Kidney epithelial cell (primary cell): ENCODE measurements around the gene SLC6A9. TPM values are rescaled to one million over a fixed set of nuclear protein-coding genes. Genes with fewer than 3 reads are reported as not detected.

Experiments used
- DNase-seq: peaks from one replicate; pipeline ENCODE4 v3.0.0-alpha.2; 2010; ENCODE audit warnings: low read depth
- H3K27me3 ChIP-seq: 2 replicates; pipeline ENCODE4 v1.6.0; 2011; ENCODE audit warnings: low read length; ENCODE audit not compliant: control insufficient read depth, insufficient read depth
- H3K36me3 ChIP-seq: 2 replicates; pipeline ENCODE4 v1.5.1; 2011; ENCODE audit warnings: low read length; ENCODE audit not compliant: control insufficient read depth, insufficient read depth
- H3K4me3 ChIP-seq: 2 replicates; pipeline ENCODE4 v1.5.1; 2011; ENCODE audit warnings: low read depth, mild to moderate bottlenecking, control low read depth, low read length
- CTCF ChIP-seq: IDR thresholded peaks from 2 replicates; pipeline ENCODE4 v1.5.1; 2011; ENCODE audit warnings: mild to moderate bottlenecking, moderate library complexity, low read length, control low read depth, inconsistent platforms; ENCODE audit not compliant: insufficient read depth, poor library complexity, severe bottlenecking
- total RNA-seq: library from RNA; depleted of rRNA; stranded (reverse); fragments of >200 nt; gene quantifications from 2 replicates; pipeline ENCODE4 v1.2.3, GENCODE V29; 2015

SLC6A9 gene
- total RNA-seq, 1 donor from 2014 or later = 22.4 TPM

GRCh38 chr1:43980255-43981134, 50.8 kb downstream of the SLC6A9 start:
- TF ChIP-seq CTCF = no peak
- Histone ChIP-seq H3K36me3 (peaks cover 6% of the 10 kb centered on the region), H3K27me3 (no peaks in the 10 kb centered on the region), H3K4me3 (peak overlapping the region; percentile 57)
- DNase-seq = no peak

GRCh38 chr1:43979528-43980254, 51.6 kb downstream of the SLC6A9 start:
- no peak for DNase-seq
- Histone ChIP-seq H3K36me3 (peaks cover 6% of the 10 kb centered on the region), H3K4me3 (peak overlapping the region; percentile 57), H3K27me3 (no peaks in the 10 kb centered on the region)
- TF ChIP-seq CTCF = no peak

- Histone ChIP-seq H3K27me3 (no peaks in the 10 kb centered on the region), H3K36me3 (peaks cover 4% of the 10 kb centered on the region), H3K4me3 (peak overlapping the region; percentile 57)
- no peak for TF ChIP-seq CTCF
- DNase-seq = no peak
Measured at GRCh38 chr1:43979261-43979527, 52.1 kb downstream of the SLC6A9 start.

- H3K36me3 ChIP-seq = peaks cover 4% of the 10 kb centered on the region
- TF ChIP-seq CTCF = no peak
- peak within 1 kb of the TSS; percentile 57 for H3K4me3 ChIP-seq
- H3K27me3 ChIP-seq = no peaks in the 10 kb centered on the region
- no peak for DNase-seq
Measured at GRCh38 chr1:43978551-43979260, 52.6 kb downstream of the SLC6A9 start, which contains the start of gene B4GALT2. B4GALT2 (plus strand) TSS chr1:43979210; CDS start chr1:43981161, 1,951 bp downstream.

GRCh38 chr1:43978264-43978550, 53.1 kb downstream of the SLC6A9 start:
- Histone ChIP-seq H3K36me3 (peaks cover 4% of the 10 kb centered on the region), H3K27me3 (no peaks in the 10 kb centered on the region), H3K4me3 (no peak overlapping the region)
- DNase-seq = no peak
- no peak for TF ChIP-seq CTCF
